ENCODE data around the gene TRIM29.

DNA sequence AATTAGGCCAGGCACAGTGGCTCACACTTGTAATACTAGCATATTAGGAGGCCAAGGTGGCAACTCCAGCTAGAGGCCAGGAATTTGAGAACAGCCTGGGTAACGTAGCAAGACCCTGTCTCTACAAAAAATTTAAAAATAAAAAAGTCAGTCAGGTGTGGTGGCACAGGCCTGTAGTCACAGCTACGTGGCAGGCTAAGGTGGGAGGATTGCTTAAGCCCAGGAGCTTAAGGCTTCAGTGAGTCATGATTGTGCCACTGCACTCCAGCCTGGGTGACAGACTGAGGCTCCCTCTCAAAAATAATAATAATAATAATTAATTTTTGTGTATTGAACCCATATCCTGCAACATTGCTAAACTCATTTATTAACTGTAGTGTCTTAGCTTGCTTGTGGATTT lies 15.3 kb upstream of the TRIM29 start:
- TF ChIP-seq POLR2A (IDR thresholded peaks at IDR 0.05) (no peak), CTCF (IDR thresholded peaks at IDR 0.05) (no peak)
